ENCODE results near the gene MRPL36. TPM values are rescaled to one million over a fixed set of nuclear protein-coding genes. Genes with fewer than 3 reads are reported as not detected.

Gene MRPL36
- total RNA-seq, 1 experiment from 2014 or later, result 79.9 TPM

GRCh38 chr5:1797103-1797800 lies 2.4 kb downstream of the MRPL36 start:
- Histone ChIP-seq H3K27ac (ENCODE audit: low read length) (no peak overlapping the region), H3K4me3 (ENCODE audit: low read depth in 2 of 2, low read length in 2 of 2) (no peak overlapping the region), H3K27me3 (ENCODE audit: control insufficient read depth, insufficient read depth, low read length) (no peaks in the 10 kb centered on the region), H3K4me1 (ENCODE audit: control insufficient read depth, insufficient read depth, low read length) (peaks cover 22% of the 10 kb centered on the region), H3K36me3 (ENCODE audit: control insufficient read depth, insufficient read depth, low read length) (peaks cover 19% of the 10 kb centered on the region), H3K9me3 (ENCODE audit: control insufficient read depth, insufficient read depth, low read depth, low read length) (no peaks in the 10 kb centered on the region)
- TF ChIP-seq REST (IDR thresholded peaks at IDR 0.05; ENCODE audit: insufficient read depth in 1 of 2, low read depth in 2 of 2, low read length in 1 of 2), result no peak
- no peak for ATAC-seq
- POLR2A ChIA-PET, result no interaction called here
- no TSS peak for BruUV-seq (replicated peaks)
- in situ Hi-C loops (cut with HindIII; ENCODE audit: low pct_unique_long_range_greater_than_20kb, low sequenced_read_pairs), result no loop called here
- intact Hi-C loops (cut with micrococcal nuclease; ENCODE audit: unreplicated experiment), result no loop called here
- no peak for DNase-seq (ENCODE audit: low read depth, low spot score)
- CTCF ChIA-PET, result no interaction called here

- DNase-seq (ENCODE audit: low read depth, low spot score) (no peak), ATAC-seq (no peak)
- Histone ChIP-seq H3K36me3 (ENCODE audit: control insufficient read depth, insufficient read depth, low read length) (peaks cover 13% of the 10 kb centered on the region; the same call in 1 of the 2 replicates), H3K27me3 (ENCODE audit: control insufficient read depth, insufficient read depth, low read length) (no peaks in the 10 kb centered on the region), H3K4me3 (ENCODE audit: low read depth in 2 of 2, low read length in 2 of 2) (no peak overlapping the region), H3K4me1 (ENCODE audit: control insufficient read depth, insufficient read depth, low read length) (peaks cover 18% of the 10 kb centered on the region), H3K27ac (ENCODE audit: low read length) (no peak overlapping the region), H3K9me3 (ENCODE audit: control insufficient read depth, insufficient read depth, low read depth, low read length) (no peaks in the 10 kb centered on the region)
- POLR2A ChIA-PET, result no interaction called here
- CTCF ChIA-PET, result no interaction called here
- no TSS peak for BruUV-seq (replicated peaks)
- intact Hi-C loops (cut with micrococcal nuclease; ENCODE audit: unreplicated experiment) (no loop called here), in situ Hi-C loops (cut with HindIII; ENCODE audit: low pct_unique_long_range_greater_than_20kb, low sequenced_read_pairs) (no loop called here)
- TF ChIP-seq SIN3A (IDR thresholded peaks at IDR 0.05; ENCODE audit: borderline replicate concordance, insufficient read depth, low read depth, low read length), result no peak
- TF ChIP-seq REST (IDR thresholded peaks at IDR 0.05; ENCODE audit: insufficient read depth in 1 of 2, low read depth in 2 of 2, low read length in 1 of 2), result no peak
- no peak for TF ChIP-seq TCF7L2 (IDR thresholded peaks at IDR 0.05; ENCODE audit: low read depth, low read length)
- TF ChIP-seq POLR2AphosphoS5 (IDR thresholded peaks at IDR 0.05; ENCODE audit: low read depth, low read length), result no peak
- TF ChIP-seq CTCF (IDR thresholded peaks at IDR 0.05), result no peak
Measured at GRCh38 chr5:1796371-1797102, 3.1 kb downstream of the MRPL36 start.
